HEK293 (cell line): ENCODE data around the gene GAMT.
"Not testable (repeated sequence)": the region's sequence is repeated elsewhere in the genome, so short reads cannot be mapped to it uniquely, and the experiment has no call there.

Experiments
- CTCF ChIA-PET: fragments of 350-600 bp; formaldehyde crosslinking; extraction: SDS; loops from one replicate; lab custom pipeline; 2021; ENCODE audit warnings: antibody characterized with exemption; lab: Yijun Ruan, JAX
- POLR2A ChIA-PET: fragments of 300-600 bp; formaldehyde crosslinking; extraction: SDS; loops from one replicate; lab custom pipeline; 2020; ENCODE audit warnings: antibody characterized with exemption, inconsistent platforms; lab: Yijun Ruan, JAX
- H3K27ac ChIP-seq: fragments of 200-500 bp; sonication (Bioruptor generic); 2 replicates; pipeline ENCODE4 v1.5.1; 2014; ENCODE audit warnings: low read depth, low read length, control low read depth, inconsistent platforms; ENCODE audit errors: extremely low read depth
- H3K36me3 ChIP-seq, 2 experiments: fragments of 200-500 bp in 1 of 2; sonication (Bioruptor generic) in 1 of 2; 1 replicate in 1 of 2; 2 replicates in 1 of 2; pipeline ENCODE4 v1.5.1; 2014 to 2017; ENCODE audit warnings: inconsistent platforms in 2 of 2, low read length in 2 of 2; ENCODE audit not compliant: control insufficient read depth in 2 of 2, insufficient read depth in 1 of 2
- H3K4me1 ChIP-seq: fragments of 200-500 bp; sonication (Bioruptor generic); 2 replicates; pipeline ENCODE4 v1.5.1; 2014; ENCODE audit warnings: mild to moderate bottlenecking, low read length, inconsistent platforms; ENCODE audit not compliant: control insufficient read depth, insufficient read depth
- H3K4me3 ChIP-seq: 2 replicates; pipeline ENCODE4 v1.5.1; 2011; ENCODE audit warnings: low read depth, mild to moderate bottlenecking, control low read depth, low read length, moderate library complexity
- H3K9me3 ChIP-seq: fragments of 200-500 bp; sonication (Bioruptor generic); 2 replicates; pipeline ENCODE4 v1.5.1; 2014; ENCODE audit warnings: low read depth, low read length, inconsistent platforms; ENCODE audit not compliant: control insufficient read depth, insufficient read depth
- BCL11B ChIP-seq: fragments of 450-650 bp; formaldehyde crosslinking; IDR thresholded peaks from 2 replicates; pipeline ENCODE4 v1.5.1; 2016; ENCODE audit warnings: low read depth, missing biosample characterization, missing genetic modification characterization
- EGR2 ChIP-seq: fragments of 450-650 bp; formaldehyde crosslinking; IDR thresholded peaks from 2 replicates; pipeline ENCODE4 v1.5.1; 2016; ENCODE audit warnings: low read depth, missing biosample characterization, missing genetic modification characterization
- HOXD13 ChIP-seq: sonication (generic); formaldehyde crosslinking; IDR thresholded peaks from 2 replicates; pipeline ENCODE4 v1.8.0; 2022; ENCODE audit warnings: missing genetic modification reagents, borderline replicate concordance
- KLF16 ChIP-seq: fragments of 450-650 bp; formaldehyde crosslinking; IDR thresholded peaks from 2 replicates; pipeline ENCODE4 v1.5.1; 2017; ENCODE audit warnings: missing biosample characterization, missing genetic modification characterization
- KLF17 ChIP-seq: fragments of 450-650 bp; formaldehyde crosslinking; IDR thresholded peaks from 2 replicates; pipeline ENCODE4 v1.5.1; 2016; ENCODE audit warnings: missing biosample characterization, missing genetic modification characterization
- KLF9 ChIP-seq: fragments of 450-650 bp; formaldehyde crosslinking; IDR thresholded peaks from 2 replicates; pipeline ENCODE4 v1.5.1; 2016; ENCODE audit warnings: missing biosample characterization, missing genetic modification characterization, low read depth
- MZF1 ChIP-seq: fragments of 450-650 bp; formaldehyde crosslinking; IDR thresholded peaks from 2 replicates; pipeline ENCODE4 v1.5.1; 2017; ENCODE audit warnings: missing biosample characterization, missing genetic modification characterization, borderline replicate concordance
- SP3 ChIP-seq: fragments of 450-650 bp; formaldehyde crosslinking; IDR thresholded peaks from 2 replicates; pipeline ENCODE4 v1.5.1; 2016; ENCODE audit warnings: missing biosample characterization, missing genetic modification characterization
- SP7 ChIP-seq: fragments of 450-650 bp; formaldehyde crosslinking; IDR thresholded peaks from 2 replicates; pipeline ENCODE4 v1.5.1; 2016; ENCODE audit warnings: missing biosample characterization, missing genetic modification characterization
- YY1 ChIP-seq: fragments of 450-650 bp; formaldehyde crosslinking; IDR thresholded peaks from 2 replicates; pipeline ENCODE4 v1.5.1; 2018; ENCODE audit warnings: missing biosample characterization, missing genetic modification characterization
- ZBTB6 ChIP-seq: fragments of 450-650 bp; formaldehyde crosslinking; IDR thresholded peaks from 2 replicates; pipeline ENCODE4 v1.5.1; 2017; ENCODE audit warnings: missing biosample characterization, missing genetic modification characterization
- ZBTB7A ChIP-seq: fragments of 450-650 bp; formaldehyde crosslinking; IDR thresholded peaks from 2 replicates; pipeline ENCODE4 v1.5.1; 2016; ENCODE audit warnings: low read depth, missing biosample characterization, missing genetic modification characterization
- ZEB2 ChIP-seq: fragments of 450-650 bp; formaldehyde crosslinking; IDR thresholded peaks from 2 replicates; pipeline ENCODE4 v1.5.1; 2016; ENCODE audit warnings: missing biosample characterization, missing genetic modification characterization
- ZFHX2 ChIP-seq: fragments of 450-650 bp; formaldehyde crosslinking; conservative IDR thresholded peaks from 2 replicates; pipeline ENCODE4 v1.5.1; 2016; ENCODE audit warnings: missing biosample characterization, missing genetic modification characterization
- ZFP3 ChIP-seq: fragments of 450-650 bp; formaldehyde crosslinking; IDR thresholded peaks from 2 replicates; pipeline ENCODE4 v1.5.1; 2016; ENCODE audit warnings: low read depth, missing biosample characterization, missing genetic modification characterization
- ZIC2 ChIP-seq: fragments of 450-650 bp; formaldehyde crosslinking; IDR thresholded peaks from 2 replicates; pipeline ENCODE4 v1.5.1; 2016; ENCODE audit warnings: missing biosample characterization, missing genetic modification characterization
- ZNF221 ChIP-seq: fragments of 450-650 bp; formaldehyde crosslinking; IDR thresholded peaks from 2 replicates; pipeline ENCODE4 v1.5.1; 2017; ENCODE audit warnings: missing biosample characterization, missing genetic modification characterization, borderline replicate concordance
- ZNF24 ChIP-seq: fragments of 450-650 bp; formaldehyde crosslinking; IDR thresholded peaks from 2 replicates; pipeline ENCODE4 v1.5.1; 2016; ENCODE audit warnings: missing biosample characterization, missing genetic modification characterization
- ZNF324 ChIP-seq: fragments of 450-650 bp; formaldehyde crosslinking; IDR thresholded peaks from 2 replicates; pipeline ENCODE4 v1.5.1; 2016; ENCODE audit warnings: missing biosample characterization, missing genetic modification characterization
- ZNF391 ChIP-seq: fragments of 450-650 bp; formaldehyde crosslinking; IDR thresholded peaks from 2 replicates; pipeline ENCODE4 v1.5.1; 2016; ENCODE audit warnings: low read depth, missing biosample characterization, missing genetic modification characterization, borderline replicate concordance
- ZNF629 ChIP-seq: fragments of 450-650 bp; formaldehyde crosslinking; IDR thresholded peaks from 2 replicates; pipeline ENCODE4 v1.5.1; 2017; ENCODE audit warnings: missing biosample characterization, missing genetic modification characterization
- ZNF843 ChIP-seq: fragments of 450-650 bp; formaldehyde crosslinking; IDR thresholded peaks from 2 replicates; pipeline ENCODE4 v1.5.1; 2016; ENCODE audit warnings: missing biosample characterization, missing genetic modification characterization
- TF ChIP-seq, protein P1 (sequence below): fragments of 450-650 bp; formaldehyde crosslinking; IDR thresholded peaks from 2 replicates; pipeline ENCODE4 v1.5.1; 2016; ENCODE audit warnings: missing biosample characterization, missing genetic modification characterization
- TF ChIP-seq, protein P2 (sequence below): fragments of 450-650 bp; formaldehyde crosslinking; IDR thresholded peaks from 2 replicates; pipeline ENCODE4 v1.5.1; 2017; ENCODE audit warnings: missing biosample characterization, mild to moderate bottlenecking, missing genetic modification characterization, moderate library complexity
- TF ChIP-seq, protein P3 (sequence below): fragments of 450-650 bp; formaldehyde crosslinking; optimal IDR thresholded peaks from 2 replicates; pipeline ENCODE3; 2016; ENCODE audit warnings: missing biosample characterization, mild to moderate bottlenecking, missing genetic modification characterization
- TF ChIP-seq, protein P4 (sequence below): fragments of 450-650 bp; formaldehyde crosslinking; IDR thresholded peaks from 2 replicates; pipeline ENCODE4 v1.5.1; 2016; ENCODE audit warnings: missing biosample characterization, missing genetic modification characterization

The GAMT gene

DNA sequence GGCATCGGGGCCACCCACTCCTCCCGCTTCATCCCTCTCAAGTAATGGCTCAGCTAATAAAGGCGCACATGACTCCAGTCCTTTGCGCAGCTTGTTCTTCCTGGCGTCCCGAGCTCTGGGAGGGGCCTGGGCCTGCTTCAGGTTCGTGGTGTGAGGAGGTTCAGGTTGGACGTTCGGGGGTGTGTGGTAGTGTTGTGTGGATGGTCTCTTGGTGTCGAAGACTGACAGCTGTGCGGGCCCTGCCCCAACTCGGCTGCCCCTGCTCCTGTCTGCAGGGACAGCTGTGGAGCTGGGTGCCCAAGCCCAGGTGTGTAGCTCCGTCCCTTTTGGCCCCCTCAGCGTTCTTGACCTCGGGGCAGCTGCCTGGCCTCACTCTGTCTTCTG is 39.1 kb upstream of the GAMT start (continued):
- TF ChIP-seq ZNF221 (tag by site-specific recombination) (no peak), ZFP3 (tag by site-specific recombination) (no peak), ZBTB6 (no peak), ZNF843 (tag by site-specific recombination) (0 out of 2 replicates have a peak, but pooled peaks have one; percentile 5), MZF1 (no peak), HOXD13 (CRISPR knock-in tag) (no peak), ZNF391 (0 out of 2 replicates have a peak, but pooled peaks have one; percentile 32)
- TF ChIP-seq, protein P1, sequence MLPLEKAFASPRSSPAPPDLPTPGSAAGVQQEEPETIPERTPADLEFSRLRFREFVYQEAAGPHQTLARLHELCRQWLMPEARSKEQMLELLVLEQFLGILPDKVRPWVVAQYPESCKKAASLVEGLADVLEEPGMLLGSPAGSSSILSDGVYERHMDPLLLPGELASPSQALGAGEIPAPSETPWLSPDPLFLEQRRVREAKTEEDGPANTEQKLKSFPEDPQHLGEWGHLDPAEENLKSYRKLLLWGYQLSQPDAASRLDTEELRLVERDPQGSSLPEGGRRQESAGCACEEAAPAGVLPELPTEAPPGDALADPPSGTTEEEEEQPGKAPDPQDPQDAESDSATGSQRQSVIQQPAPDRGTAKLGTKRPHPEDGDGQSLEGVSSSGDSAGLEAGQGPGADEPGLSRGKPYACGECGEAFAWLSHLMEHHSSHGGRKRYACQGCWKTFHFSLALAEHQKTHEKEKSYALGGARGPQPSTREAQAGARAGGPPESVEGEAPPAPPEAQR (tag by site-specific recombination): no peak

- CTCF ChIA-PET, H3K9me3 ChIP-seq: not testable (repeated sequence)
- Histone ChIP-seq H3K36me3 (peaks cover 15 to 45% of the 10 kb centered on the region in 2 experiments; a peak in 2 of 3 replicates), H3K27ac (peak overlapping the region; percentile 100), H3K4me1 (peaks cover 16% of the 10 kb centered on the region), H3K4me3 (peak overlapping the region; percentile 92)
- POLR2A ChIA-PET: interaction anchor here (1.8 kb wide), 1 partner anchor 171 kb away, joined by 7 read pairs; the partner anchor contains the start of gene CIRBP
- TF ChIP-seq SP7 (tag by site-specific recombination): peak; percentile 29; the same call in 1 of the 2 replicates
- TF ChIP-seq, protein P2, sequence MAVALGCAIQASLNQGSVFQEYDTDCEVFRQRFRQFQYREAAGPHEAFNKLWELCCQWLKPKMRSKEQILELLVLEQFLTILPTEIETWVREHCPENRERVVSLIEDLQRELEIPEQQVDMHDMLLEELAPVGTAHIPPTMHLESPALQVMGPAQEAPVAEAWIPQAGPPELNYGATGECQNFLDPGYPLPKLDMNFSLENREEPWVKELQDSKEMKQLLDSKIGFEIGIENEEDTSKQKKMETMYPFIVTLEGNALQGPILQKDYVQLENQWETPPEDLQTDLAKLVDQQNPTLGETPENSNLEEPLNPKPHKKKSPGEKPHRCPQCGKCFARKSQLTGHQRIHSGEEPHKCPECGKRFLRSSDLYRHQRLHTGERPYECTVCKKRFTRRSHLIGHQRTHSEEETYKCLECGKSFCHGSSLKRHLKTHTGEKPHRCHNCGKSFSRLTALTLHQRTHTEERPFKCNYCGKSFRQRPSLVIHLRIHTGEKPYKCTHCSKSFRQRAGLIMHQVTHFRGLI (tag by site-specific recombination): 0 out of 2 replicates have a peak, but pooled peaks have one; percentile 10
- TF ChIP-seq ZBTB7A (tag by site-specific recombination): peak; percentile 55; the same call in 1 of the 2 replicates
- TF ChIP-seq ZNF324 (tag by site-specific recombination): 0 out of 2 replicates have a peak, but pooled peaks have one; percentile 23
- 0 out of 2 replicates have a peak, but pooled peaks have one; percentile 14 for TF ChIP-seq SP3
- TF ChIP-seq, protein P3, sequence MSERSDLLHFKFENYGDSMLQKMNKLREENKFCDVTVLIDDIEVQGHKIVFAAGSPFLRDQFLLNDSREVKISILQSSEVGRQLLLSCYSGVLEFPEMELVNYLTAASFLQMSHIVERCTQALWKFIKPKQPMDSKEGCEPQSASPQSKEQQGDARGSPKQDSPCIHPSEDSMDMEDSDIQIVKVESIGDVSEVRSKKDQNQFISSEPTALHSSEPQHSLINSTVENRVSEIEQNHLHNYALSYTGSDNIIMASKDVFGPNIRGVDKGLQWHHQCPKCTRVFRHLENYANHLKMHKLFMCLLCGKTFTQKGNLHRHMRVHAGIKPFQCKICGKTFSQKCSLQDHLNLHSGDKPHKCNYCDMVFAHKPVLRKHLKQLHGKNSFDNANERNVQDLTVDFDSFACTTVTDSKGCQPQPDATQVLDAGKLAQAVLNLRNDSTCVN (tag by site-specific recombination): peak; percentile 47
- TF ChIP-seq EGR2 (tag by site-specific recombination): peak; percentile 69
- 0 out of 2 replicates have a peak, but pooled peaks have one; percentile 18 for TF ChIP-seq KLF17 (tag by site-specific recombination)
- peak; percentile 55; the same call in 1 of the 2 replicates for TF ChIP-seq ZNF24 (tag by site-specific recombination)
- TF ChIP-seq ZNF843 (tag by site-specific recombination): peak; percentile 12; the same call in 1 of the 2 replicates
- peak; percentile 75 for TF ChIP-seq ZFHX2 (tag by site-specific recombination)
- peak; percentile 54 for TF ChIP-seq KLF9
- TF ChIP-seq ZIC2: peak; percentile 25; the same call in 1 of the 2 replicates
- peak; percentile 77 for TF ChIP-seq ZEB2 (tag by site-specific recombination)
- TF ChIP-seq ZNF629 (tag by site-specific recombination): peak; percentile 77
- peak; percentile 32; the same call in 1 of the 2 replicates for TF ChIP-seq YY1 (tag by site-specific recombination)
- TF ChIP-seq, protein P4, sequence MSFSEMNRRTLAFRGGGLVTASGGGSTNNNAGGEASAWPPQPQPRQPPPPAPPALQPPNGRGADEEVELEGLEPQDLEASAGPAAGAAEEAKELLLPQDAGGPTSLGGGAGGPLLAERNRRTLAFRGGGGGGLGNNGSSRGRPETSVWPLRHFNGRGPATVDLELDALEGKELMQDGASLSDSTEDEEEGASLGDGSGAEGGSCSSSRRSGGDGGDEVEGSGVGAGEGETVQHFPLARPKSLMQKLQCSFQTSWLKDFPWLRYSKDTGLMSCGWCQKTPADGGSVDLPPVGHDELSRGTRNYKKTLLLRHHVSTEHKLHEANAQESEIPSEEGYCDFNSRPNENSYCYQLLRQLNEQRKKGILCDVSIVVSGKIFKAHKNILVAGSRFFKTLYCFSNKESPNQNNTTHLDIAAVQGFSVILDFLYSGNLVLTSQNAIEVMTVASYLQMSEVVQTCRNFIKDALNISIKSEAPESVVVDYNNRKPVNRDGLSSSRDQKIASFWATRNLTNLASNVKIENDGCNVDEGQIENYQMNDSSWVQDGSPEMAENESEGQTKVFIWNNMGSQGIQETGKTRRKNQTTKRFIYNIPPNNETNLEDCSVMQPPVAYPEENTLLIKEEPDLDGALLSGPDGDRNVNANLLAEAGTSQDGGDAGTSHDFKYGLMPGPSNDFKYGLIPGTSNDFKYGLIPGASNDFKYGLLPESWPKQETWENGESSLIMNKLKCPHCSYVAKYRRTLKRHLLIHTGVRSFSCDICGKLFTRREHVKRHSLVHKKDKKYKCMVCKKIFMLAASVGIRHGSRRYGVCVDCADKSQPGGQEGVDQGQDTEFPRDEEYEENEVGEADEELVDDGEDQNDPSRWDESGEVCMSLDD (tag by site-specific recombination): 0 out of 2 replicates have a peak, but pooled peaks have one; percentile 13
- TF ChIP-seq KLF16 (tag by site-specific recombination): peak; percentile 2; the same call in 1 of the 2 replicates
- TF ChIP-seq BCL11B: 0 out of 2 replicates have a peak, but pooled peaks have one; percentile 28
These were observed 38.4 kb upstream of the GAMT start for GRCh38 chr19:1439525-1440417.
